Fibroblast of villous mesenchyme (primary cell): ENCODE measurements around the gene SLC45A1. TPM values are rescaled to one million over a fixed set of nuclear protein-coding genes. Genes with fewer than 3 reads are reported as not detected.
"Not testable (repeated sequence)": the region's sequence is repeated elsewhere in the genome, so short reads cannot be mapped to it uniquely, and the experiment has no call there.

Source experiments
- DNase-seq: peaks from one replicate; pipeline ENCODE4 v3.0.0-alpha.2; 2010; ENCODE audit warnings: low read depth
- H3K4me3 ChIP-seq: 2 replicates; pipeline ENCODE4 v1.5.1; 2011; ENCODE audit warnings: low read depth, mild to moderate bottlenecking, low read length
- CTCF ChIP-seq: IDR thresholded peaks from 2 replicates; pipeline ENCODE4 v1.5.1; 2012; ENCODE audit warnings: low read depth, mild to moderate bottlenecking, low read length; ENCODE audit not compliant: insufficient read depth
- total RNA-seq: library from RNA; depleted of rRNA; stranded (reverse); fragments of >200 nt; gene quantifications from 2 replicates; pipeline ENCODE4 v1.2.3, GENCODE V29; 2012

SLC45A1 gene
- 0.86 and 1.9 TPM in 2 replicates for total RNA-seq

DNA sequence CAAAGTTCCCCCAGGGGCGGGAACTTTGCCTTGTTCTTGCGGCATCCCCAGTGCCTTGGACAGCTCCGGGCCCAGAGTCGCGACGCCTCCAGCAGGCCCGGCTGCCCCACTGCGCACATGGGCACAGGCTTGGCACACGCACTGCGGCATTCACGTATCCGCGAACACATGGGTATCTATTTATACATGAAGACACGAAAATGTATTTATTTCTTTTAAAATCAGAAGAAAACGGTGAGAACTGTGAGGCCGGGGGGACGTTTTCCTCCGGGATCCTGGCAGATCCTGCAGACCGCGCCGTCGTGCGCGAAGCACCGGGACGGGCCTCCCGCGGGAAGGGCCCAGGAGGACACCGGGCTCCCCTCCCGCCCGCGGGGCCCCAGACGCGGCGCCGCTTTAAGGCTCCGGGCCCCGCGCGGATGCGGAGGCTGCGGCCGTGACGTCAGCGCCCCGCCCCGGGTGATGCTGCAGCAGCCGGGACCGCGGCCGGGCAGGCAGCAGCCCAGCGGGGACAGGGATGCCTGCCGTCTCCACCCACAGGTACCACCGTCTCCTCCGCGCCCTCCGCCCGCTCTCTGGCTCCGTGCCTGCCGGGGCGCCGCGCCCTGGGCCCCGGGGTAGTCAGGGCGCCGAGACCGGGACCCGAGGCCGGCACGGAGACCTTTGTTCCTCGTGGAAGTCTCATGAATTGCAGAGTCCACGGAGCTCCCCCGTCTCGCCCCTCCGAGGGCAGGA is at the start of gene SLC45A1:
Gene SLC45A1 (plus strand): TSS at position 468 of the 735 bp plus-strand sequence. CDS start 6,216 bp downstream, outside the sequence.
- DNase-seq, result peak; percentile 69
- peak within 1 kb of the TSS; percentile 64 for H3K4me3 ChIP-seq
- TF ChIP-seq CTCF, result no peak

- DNase-seq, result no peak
- no peak overlapping the region for H3K4me3 ChIP-seq
- no peak for TF ChIP-seq CTCF
These were observed 44.9 kb upstream of the SLC45A1 start for GRCh38 chr1:8273036-8273435.

- no peak for TF ChIP-seq CTCF
- DNase-seq, result no peak
- no peak overlapping the region for H3K4me3 ChIP-seq
These were observed 43.6 kb upstream of the SLC45A1 start for GRCh38 chr1:8274352-8274751.

- no peak for DNase-seq
- H3K4me3 ChIP-seq, result no peak overlapping the region
- TF ChIP-seq CTCF, result no peak
These were observed 41.6 kb upstream of the SLC45A1 start for GRCh38 chr1:8276173-8276914.

DNA sequence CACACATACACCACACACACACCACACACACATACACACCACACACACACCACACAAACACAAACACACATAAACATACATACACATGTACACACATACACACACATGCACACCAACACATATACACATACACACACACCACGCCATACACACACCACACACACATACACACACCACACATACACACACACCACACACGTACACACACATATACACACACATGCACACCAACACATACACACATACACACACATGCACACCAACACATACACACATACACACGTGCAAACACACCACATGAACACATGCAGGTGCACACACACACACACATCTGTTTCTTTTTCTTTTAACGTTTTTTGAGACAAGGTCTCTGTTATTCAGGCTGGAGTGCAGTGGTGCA is 41.0 kb upstream of the SLC45A1 start:
- no peak for TF ChIP-seq CTCF
- no peak for DNase-seq
- H3K4me3 ChIP-seq, result no peak overlapping the region

- not testable (repeated sequence) for H3K4me3 ChIP-seq, DNase-seq
These were observed 39.2 kb upstream of the SLC45A1 start for GRCh38 chr1:8278677-8279076.

- TF ChIP-seq CTCF, result no peak
- H3K4me3 ChIP-seq, result no peak overlapping the region
- DNase-seq, result peak; percentile 46
These were observed 35.9 kb upstream of the SLC45A1 start for GRCh38 chr1:8281843-8282509.
